EH (cell line): ENCODE results near the gene POM121C.
A peak's percentile ranks its signal among the peaks of the same experiment; 100 is the strongest.
"Not testable (repeated sequence)": the region's sequence is repeated elsewhere in the genome, so short reads cannot be mapped to it uniquely, and the experiment has no call there.

Experiments
- DNase-seq: peaks from one replicate; pipeline ENCODE4 v3.0.0-alpha.2; 2015; ENCODE audit warnings: low read depth

POM121C gene

DNA sequence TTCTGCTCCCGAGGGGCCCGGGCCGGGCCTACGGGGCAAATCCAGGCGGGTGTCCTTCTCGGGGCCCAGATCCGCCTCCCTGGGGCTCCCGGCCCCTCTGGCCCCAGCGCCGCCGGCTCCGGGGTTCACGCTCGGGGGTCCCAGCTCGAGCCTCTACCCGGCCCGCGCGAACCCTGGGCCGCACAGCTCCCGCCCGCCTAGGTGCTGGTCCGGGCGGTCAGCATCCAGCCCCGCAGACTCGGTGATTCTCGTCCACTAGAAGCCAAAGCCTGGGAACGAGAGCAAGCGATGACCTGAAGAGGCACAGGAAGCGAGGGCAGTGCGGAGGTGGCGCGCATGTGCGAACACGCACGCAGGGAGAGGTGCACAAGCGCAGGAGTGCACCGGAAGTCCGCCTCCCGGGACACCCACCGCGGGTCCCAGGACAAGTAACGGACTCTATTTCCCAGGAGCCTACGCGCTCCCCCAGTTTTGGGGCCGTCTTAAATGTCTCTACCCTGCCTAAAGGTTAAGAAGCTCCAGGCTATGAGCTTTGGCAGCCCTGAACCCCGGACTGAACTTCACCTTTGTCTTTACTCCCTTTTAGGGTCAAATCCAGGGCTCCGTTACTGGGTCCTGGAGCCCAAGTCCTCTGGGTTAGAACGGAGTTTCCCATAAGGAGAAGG, at the start of gene POM121C:
Gene POM121C (minus strand): TSS at position 321 of the 665 bp plus-strand sequence. CDS start 44,803 bp downstream, outside the sequence.
- DNase-seq, result peak; percentile 93

DNA sequence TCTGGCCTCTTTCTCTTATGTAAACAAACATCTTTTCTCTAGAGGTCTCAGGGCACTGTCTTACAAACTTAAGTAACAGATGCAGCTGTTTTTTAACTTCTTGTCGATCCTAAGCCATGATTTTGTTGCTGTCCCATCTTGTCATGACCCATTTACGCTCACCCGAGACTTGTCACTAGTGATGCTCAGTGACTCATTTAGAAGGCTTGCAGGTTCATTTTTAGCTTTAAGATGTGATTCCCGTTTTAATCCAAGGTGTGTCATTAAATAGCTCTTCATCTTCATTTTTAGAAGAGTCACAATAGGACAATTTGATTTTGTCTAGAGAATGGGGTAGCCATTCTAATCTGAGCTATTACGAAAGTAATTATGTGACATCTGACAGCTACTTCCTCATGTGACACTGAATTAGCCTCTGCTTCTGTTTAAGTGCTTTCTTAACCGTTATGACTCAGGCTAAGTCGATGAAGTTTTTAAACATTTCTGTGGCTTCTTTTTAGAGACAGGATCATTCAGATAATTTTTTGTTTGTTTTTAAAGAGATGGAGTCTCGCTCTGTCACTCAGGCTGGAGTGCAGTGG, 48.7 kb upstream of the POM121C start:
- peak; percentile 92 for DNase-seq

GRCh38 chr7:75533926-75534325, 47.8 kb upstream of the POM121C start:
- DNase-seq, result no peak

DNA sequence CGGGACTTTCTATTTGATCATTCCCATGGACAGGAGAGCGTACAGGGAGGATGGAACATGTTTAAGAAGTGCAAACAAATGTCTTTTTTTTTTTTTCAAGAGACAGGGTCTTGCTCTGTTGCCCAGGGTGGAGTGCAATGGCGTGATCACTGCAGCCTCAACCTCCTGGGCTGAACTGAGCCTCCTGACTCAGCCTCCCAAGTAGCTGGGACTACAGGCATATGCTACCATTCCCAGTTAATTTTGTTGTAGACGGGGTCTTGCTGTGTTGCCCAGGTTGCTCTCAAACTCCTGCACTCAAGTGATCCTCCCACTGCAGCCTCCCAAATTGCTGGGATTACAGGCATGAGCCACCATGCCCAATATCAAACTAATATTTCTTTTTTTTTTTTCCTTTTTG, 46.5 kb upstream of the POM121C start:
- DNase-seq, result no peak

DNA sequence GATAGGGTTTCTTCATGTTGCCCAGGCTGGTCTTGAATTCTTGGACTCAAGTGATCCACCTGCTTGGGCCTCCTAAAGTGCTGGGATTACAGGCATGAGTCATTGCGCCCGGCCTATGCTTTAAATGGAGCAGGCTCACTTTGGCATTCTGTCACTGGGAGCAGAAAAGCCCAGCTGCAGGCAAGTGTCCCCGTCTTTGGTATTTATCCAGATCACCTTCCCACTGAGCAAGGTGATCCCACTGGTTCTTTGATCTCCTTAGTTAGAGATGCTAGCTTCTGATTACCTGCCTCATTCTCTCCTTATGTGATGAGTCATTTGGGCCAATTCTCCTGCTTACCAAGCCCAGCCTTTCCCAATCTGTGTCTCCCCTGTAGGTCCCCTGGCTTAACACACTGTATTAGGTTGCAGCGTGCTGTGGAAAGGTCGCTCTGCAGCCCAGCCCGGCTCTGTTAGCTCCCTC, 45.3 kb upstream of the POM121C start:
- DNase-seq, result peak; percentile 29

DNA sequence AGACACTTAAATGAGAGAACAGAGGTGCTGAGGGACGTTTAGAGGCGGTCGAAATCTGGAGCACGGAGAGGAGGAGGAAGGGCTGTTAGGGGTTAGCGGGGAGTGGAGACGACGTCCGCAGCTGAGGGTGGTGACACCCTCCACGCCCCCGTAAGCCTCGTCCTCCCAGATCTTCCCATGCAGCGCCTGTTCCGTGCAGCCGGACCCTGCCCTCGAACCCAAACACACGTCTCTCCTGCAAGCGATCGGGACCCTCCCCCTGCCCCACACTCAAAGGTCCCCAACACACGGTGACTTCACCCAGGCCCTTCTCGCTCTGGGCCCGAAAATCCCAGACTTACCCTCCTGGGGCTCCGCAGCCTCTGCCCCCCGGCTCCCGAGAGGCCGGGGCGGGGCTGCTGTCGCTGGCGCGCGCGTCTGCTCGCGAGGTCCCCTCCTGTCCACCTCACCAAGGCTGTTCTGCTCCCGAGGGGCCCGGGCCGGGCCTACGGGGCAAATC, 41.2 kb upstream of the POM121C start:
- peak; percentile 12 for DNase-seq

- DNase-seq, result not testable (repeated sequence)
Measured at GRCh38 chr7:75521727-75522126, 35.6 kb upstream of the POM121C start.

GRCh38 chr7:75518842-75519241, 32.7 kb upstream of the POM121C start:
- DNase-seq, result not testable (repeated sequence)

- DNase-seq, result not testable (repeated sequence)
Measured at GRCh38 chr7:75509033-75509432, 22.9 kb upstream of the POM121C start.

- DNase-seq, result not testable (repeated sequence)
Measured at GRCh38 chr7:75492020-75492419, 5.9 kb upstream of the POM121C start, which contains the start of gene SPDYE5. Gene SPDYE5, plus strand, starts transcription at chr7:75492320. Its CDS starts 1,728 bp downstream, at chr7:75494048.

DNA sequence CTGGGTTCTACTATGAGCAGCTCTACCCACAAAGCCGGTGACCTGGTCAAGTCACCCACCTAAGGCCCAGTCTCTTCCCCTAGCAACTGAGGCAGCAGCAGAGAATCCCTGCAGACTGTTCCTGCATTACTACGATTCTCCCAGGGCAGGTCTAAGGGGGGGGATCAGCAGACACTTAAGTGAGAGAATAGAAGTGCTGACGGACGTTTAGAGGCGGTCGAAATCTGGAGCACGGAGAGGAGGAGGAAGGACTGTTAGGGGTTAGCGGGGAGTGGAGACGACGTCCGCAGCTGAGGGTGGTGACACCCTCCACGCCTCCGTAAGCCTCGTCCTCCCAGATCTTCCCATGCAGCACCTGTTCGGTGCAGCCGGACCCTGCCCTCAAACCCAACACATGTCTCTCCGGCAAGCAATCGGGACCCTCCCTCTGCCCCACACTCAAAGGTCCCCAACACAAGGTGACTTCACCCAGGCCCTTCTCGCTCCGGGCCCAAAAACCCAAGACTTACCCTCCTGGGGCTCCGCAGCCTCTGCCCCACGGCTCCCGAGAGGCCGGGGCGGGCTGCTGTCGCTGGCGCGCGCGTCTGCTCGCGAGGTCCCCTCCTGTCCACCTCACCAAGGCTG, 632 bp downstream of the POM121C start:
- DNase-seq, result peak; percentile 4

DNA sequence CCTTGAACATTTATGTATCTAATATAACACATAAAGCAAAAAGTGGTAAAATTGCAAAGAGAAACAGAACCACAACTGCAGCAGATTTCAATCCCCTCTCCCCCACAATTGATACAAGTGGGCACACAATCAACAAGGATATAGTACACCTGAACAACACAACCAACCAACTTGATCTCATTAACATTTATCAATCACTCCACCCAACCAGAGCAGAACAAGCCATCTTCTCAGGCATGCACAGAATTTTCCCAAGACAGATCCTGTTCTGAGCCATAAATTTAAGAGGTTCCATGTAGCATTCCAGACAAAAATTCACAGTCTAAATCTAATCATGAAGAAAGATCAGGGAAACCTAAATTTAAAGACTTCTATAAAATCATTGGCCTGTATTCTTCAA, 5.8 kb downstream of the POM121C start:
- DNase-seq, result not testable (repeated sequence)

- DNase-seq, result peak; percentile 13
Measured at GRCh38 chr7:75477457-75477856, 8.6 kb downstream of the POM121C start.

DNA sequence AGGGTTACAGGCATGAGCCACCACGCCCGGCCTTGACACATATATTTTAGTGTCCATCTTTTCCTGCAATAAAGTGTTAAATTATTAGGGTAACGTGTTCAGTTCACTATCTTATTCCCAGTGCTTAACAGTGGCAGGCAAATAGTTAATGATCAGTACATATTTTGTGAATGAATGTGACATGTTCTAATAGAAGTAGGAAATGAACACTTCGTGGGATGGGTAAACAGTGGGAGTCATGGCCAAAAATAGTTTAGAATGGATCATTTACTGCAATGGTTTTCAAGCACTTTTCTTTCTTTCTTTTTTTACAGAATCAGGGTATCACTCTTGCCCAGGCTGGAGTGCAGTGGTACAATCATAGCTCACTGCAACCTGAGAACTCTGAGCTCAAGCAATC, 15.9 kb downstream of the POM121C start:
- DNase-seq, result not testable (repeated sequence)

GRCh38 chr7:75460541-75460940, 25.6 kb downstream of the POM121C start:
- not testable (repeated sequence) for DNase-seq

- DNase-seq, result not testable (repeated sequence)
Measured at GRCh38 chr7:75458034-75458433, 28.1 kb downstream of the POM121C start.

- not testable (repeated sequence) for DNase-seq
Measured at GRCh38 chr7:75456403-75456802, 29.7 kb downstream of the POM121C start.

DNA sequence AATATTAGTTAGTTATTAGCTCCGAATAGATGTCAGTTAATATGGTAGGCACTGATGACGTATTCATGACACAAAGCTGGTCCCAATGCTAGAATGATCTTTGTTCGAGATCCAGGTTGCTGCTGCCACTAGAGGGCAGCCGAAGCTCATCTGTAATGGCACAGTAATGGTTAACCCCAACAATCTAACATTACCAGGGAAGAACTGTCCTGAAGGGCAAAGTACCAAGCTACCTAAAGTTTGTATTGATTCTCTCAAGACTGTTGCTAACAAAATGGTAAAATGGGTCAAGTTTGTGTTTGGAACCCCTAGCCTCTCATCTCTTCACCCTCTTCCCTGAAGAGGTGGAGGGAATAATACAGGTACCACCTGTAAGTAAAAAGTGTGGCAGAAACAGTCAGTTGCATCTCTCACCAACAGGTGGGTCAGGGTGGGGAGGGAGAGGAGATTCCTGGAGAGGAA, 33.6 kb downstream of the POM121C start:
- DNase-seq, result not testable (repeated sequence)

- not testable (repeated sequence) for DNase-seq
Measured at GRCh38 chr7:75449946-75450345, 36.2 kb downstream of the POM121C start.

GRCh38 chr7:75442465-75443111, 43.5 kb downstream of the POM121C start:
- peak; percentile 54 for DNase-seq

- DNase-seq, result not testable (repeated sequence)
Measured at GRCh38 chr7:75442101-75442464, 44.0 kb downstream of the POM121C start.

DNA sequence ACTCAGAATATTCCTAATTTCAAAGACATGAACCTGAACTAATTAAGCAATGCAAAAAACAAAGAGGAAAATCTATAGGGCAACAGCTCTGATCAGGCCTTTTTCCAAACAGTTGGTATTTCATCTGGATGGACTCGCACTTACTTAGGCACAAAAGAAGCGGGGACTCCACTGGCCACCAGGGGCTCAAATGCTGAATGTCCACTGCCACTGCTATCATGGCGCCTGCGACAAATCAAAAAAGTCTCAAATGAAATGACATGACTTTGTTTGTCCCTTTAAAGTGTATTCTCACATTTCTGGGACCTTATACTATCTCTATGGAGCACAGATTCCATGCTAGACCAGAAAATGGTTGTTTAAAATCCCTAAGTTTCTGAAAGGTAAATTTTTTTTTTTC, 47.1 kb downstream of the POM121C start:
- DNase-seq, result not testable (repeated sequence)
